ENCODE data around the gene TMEM18.

GRCh38 chr2:639703-640102 is 37.5 kb downstream of the TMEM18 start:
- TF ChIP-seq FOXP2 (optimal IDR thresholded peaks at IDR 0.05; ENCODE audit: borderline replicate concordance, extremely low read depth, extremely low read length, insufficient read depth) (no peak), POLR2AphosphoS5 (IDR thresholded peaks at IDR 0.05; ENCODE audit: low read depth, low read length) (no peak), REST (IDR thresholded peaks at IDR 0.05; ENCODE audit: insufficient read depth in 1 of 2, low read depth in 2 of 2, low read length in 2 of 2) (no peak), SIN3A (IDR thresholded peaks at IDR 0.05; ENCODE audit: borderline replicate concordance, insufficient read depth, low read length) (no peak)

Measured in PFSK-1 (cell line).